ENCODE results near the gene KCNT1. TPM values are rescaled to one million over a fixed set of nuclear protein-coding genes. Genes with fewer than 3 reads are reported as not detected.

Gene KCNT1
- total RNA-seq, 1 experiment from 2014 or later: 0.68 TPM

DNA sequence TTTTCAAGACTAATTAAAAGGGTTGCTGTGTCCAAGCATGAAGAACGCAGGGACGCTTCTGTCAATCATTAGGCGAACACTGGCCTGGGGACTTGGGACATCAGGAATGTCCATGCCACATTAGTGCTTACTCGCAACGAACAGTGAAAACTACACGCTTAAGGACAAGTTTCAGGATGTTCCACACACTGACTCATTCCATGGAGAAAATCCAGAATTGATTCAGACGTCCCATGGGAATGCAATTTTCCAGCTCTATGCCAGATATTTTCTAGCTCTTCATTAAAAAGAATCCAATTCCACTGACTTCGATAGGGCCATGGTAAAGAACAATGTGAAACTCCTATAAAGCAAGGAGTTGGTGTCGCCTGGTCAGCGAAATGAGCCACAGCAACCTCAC lies 107.2 kb downstream of the KCNT1 start:
- no peak overlapping the region for H3K14ac ChIP-seq (ENCODE audit: insufficient read depth, low read length)
- Mint-ChIP-seq H3K4me3 (no peak overlapping the region), H3K36me3 (ENCODE audit: insufficient read depth in 1 of 3, low read depth in 3 of 3) (peaks cover 26 to 50% (median 43%) of the 10 kb centered on the region in 3 experiments; a peak in 6 of 7 replicates), H3K4me1 (peaks cover 2 to 6% of the 10 kb centered on the region in 2 experiments; a peak in 3 of 4 replicates), H3K27me3 (ENCODE audit: low read depth) (no peaks in the 10 kb centered on the region; the same call in 1 of the 2 replicates), H3K27ac (no peak overlapping the region), H3K9me3 (no peaks in the 10 kb centered on the region)
- H2BK20ac ChIP-seq (ENCODE audit: low read depth, low read length, poor library complexity, severe bottlenecking): no peak overlapping the region
- TF ChIP-seq, protein P1, sequence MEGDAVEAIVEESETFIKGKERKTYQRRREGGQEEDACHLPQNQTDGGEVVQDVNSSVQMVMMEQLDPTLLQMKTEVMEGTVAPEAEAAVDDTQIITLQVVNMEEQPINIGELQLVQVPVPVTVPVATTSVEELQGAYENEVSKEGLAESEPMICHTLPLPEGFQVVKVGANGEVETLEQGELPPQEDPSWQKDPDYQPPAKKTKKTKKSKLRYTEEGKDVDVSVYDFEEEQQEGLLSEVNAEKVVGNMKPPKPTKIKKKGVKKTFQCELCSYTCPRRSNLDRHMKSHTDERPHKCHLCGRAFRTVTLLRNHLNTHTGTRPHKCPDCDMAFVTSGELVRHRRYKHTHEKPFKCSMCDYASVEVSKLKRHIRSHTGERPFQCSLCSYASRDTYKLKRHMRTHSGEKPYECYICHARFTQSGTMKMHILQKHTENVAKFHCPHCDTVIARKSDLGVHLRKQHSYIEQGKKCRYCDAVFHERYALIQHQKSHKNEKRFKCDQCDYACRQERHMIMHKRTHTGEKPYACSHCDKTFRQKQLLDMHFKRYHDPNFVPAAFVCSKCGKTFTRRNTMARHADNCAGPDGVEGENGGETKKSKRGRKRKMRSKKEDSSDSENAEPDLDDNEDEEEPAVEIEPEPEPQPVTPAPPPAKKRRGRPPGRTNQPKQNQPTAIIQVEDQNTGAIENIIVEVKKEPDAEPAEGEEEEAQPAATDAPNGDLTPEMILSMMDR (conservative IDR thresholded peaks at IDR 0.05): no peak
- no peak overlapping the region for H3K4me2 ChIP-seq (ENCODE audit: insufficient read depth, insufficient read length, low read length)
- DNase-seq: no peak
- H4K8ac ChIP-seq (replicated peaks; ENCODE audit: insufficient read length, low read depth, low read length): no peak overlapping the region
- H3K23ac ChIP-seq (ENCODE audit: insufficient read length, low read depth, low read length): no peak overlapping the region
- no peak overlapping the region for H2AFZ ChIP-seq (ENCODE audit: low read length)
- H3K4me1 ChIP-seq (ENCODE audit: insufficient read depth, low read length): no peaks in the 10 kb centered on the region
- no peak overlapping the region for H3K56ac ChIP-seq (ENCODE audit: insufficient read length, low read depth, low read length)
- no peak overlapping the region for H3K18ac ChIP-seq (ENCODE audit: insufficient read length, low read depth, low read length)
- H3K27ac ChIP-seq (ENCODE audit: insufficient read length, low read depth, low read length): no peak overlapping the region
- H3K27me3 ChIP-seq (ENCODE audit: insufficient read depth, low read length): no peaks in the 10 kb centered on the region
- no peaks in the 10 kb centered on the region for H3K79me1 ChIP-seq (ENCODE audit: insufficient read depth, low read depth, low read length, poor library complexity, severe bottlenecking)
- H3K4ac ChIP-seq (ENCODE audit: low read depth, low read length): no peak overlapping the region
- H2BK12ac ChIP-seq (ENCODE audit: insufficient read length, low read depth, low read length): no peak overlapping the region
- H3K9ac ChIP-seq (ENCODE audit: extremely low read depth, insufficient read length, low read length): no peak overlapping the region
- H3T11ph ChIP-seq (ENCODE audit: low read length): no peak overlapping the region
- H2BK120ac ChIP-seq (ENCODE audit: low read depth, low read length, poor library complexity, severe bottlenecking): no peak overlapping the region
- no peak overlapping the region for H2BK5ac ChIP-seq (ENCODE audit: insufficient read length, low read length)
- H2BK15ac ChIP-seq (ENCODE audit: low read depth, low read length): no peak overlapping the region
- no peaks in the 10 kb centered on the region for H3K9me3 ChIP-seq (ENCODE audit: control insufficient read depth, low read depth, low read length)
- no peaks in the 10 kb centered on the region for H3K23me2 ChIP-seq (ENCODE audit: insufficient read length, low read depth, low read length, poor library complexity, severe bottlenecking)
- H3K79me2 ChIP-seq (ENCODE audit: insufficient read depth, low read length): no peaks in the 10 kb centered on the region
- no peak overlapping the region for H2AK5ac ChIP-seq (ENCODE audit: insufficient read length, low read length)
- no CpG with 5 or more reads among the region's 10 CpGs for WGBS (ENCODE audit: extremely low coverage, insufficient read length, low lambda C conversion rate)
- H4K5ac ChIP-seq (ENCODE audit: insufficient read length, low read depth, low read length): no peak overlapping the region
- H4K91ac ChIP-seq (ENCODE audit: insufficient read length, low read depth, low read length): no peak overlapping the region
- no peaks in the 10 kb centered on the region for H4K20me1 ChIP-seq (ENCODE audit: control insufficient read depth, insufficient read depth, insufficient read length)
